Stimulated activated CD4-positive, alpha-beta T cell treated with anti-CD3 and anti-CD28 coated beads, Interleukin-1b, Interleukin-23, amount 100 ng/mL, for 4 hours (primary cell): ENCODE results near the gene PRPF6.
"Not testable (repeated sequence)": the region's sequence is repeated elsewhere in the genome, so short reads cannot be mapped to it uniquely, and the experiment has no call there.

Experiments
- DNase-seq, 2 donors: peaks; one replicate each; pipeline ENCODE4 v3.0.0-alpha.2; 2020; ENCODE audit warnings: low read depth in 2 of 2

PRPF6 gene

GRCh38 chr20:64012385-64013154 lies 31.6 kb downstream of the PRPF6 start:
- not testable (repeated sequence) for DNase-seq

DNA sequence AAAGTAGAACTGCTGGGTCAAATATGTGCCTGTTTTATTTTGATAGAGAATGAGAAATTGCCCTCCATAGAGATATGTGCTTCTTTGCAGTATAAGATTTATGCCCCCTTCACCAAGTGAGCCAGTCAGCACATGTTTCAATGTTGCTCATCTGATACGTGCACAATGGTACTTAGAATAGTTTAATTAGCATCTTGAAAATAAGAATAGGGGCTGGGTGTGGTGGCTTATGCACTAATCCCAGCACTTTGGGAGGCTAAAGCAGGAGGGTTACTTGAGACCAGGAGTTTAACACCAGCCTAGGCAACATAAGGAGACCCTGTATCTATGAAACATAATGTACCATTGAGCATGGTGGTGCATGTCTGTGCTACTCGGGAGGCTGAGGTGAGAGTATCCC lies 34.7 kb downstream of the PRPF6 start:
- DNase-seq, result no peak

- DNase-seq, result no peak
Observed at GRCh38 chr20:64021124-64021975, 40.4 kb downstream of the PRPF6 start.

DNA sequence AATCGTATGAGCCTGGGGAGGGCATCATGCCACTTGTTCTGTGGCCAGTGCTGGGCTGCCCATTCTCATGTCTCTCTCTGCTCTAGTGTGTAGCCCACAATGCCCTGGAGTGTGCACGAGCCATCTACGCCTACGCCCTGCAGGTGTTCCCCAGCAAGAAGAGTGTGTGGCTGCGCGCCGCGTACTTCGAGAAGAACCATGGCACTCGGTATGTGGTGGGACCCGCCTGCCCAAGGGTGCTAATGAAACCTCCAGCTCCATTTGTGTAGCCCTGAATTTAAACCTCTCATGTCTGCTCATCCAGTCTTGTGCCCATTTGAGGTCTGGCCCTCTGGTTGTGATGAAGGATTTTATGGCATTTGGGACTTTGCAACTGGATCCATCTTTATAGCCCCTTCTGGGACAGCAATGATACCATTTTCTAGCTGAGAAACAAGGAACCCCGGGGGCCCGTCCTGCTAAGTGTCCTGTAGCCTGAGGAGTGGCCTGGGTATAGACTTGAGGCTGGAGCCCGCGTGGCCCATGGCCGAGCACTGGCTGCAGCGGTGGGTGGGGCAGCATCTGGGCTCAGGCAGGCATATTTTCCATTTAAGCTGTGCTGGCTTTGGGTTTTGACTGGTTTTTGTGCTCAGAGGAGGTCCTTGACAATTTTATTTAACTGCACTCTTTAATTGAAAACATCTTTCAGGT lies 41.9 kb downstream of the PRPF6 start:
- no peak for DNase-seq

DNA sequence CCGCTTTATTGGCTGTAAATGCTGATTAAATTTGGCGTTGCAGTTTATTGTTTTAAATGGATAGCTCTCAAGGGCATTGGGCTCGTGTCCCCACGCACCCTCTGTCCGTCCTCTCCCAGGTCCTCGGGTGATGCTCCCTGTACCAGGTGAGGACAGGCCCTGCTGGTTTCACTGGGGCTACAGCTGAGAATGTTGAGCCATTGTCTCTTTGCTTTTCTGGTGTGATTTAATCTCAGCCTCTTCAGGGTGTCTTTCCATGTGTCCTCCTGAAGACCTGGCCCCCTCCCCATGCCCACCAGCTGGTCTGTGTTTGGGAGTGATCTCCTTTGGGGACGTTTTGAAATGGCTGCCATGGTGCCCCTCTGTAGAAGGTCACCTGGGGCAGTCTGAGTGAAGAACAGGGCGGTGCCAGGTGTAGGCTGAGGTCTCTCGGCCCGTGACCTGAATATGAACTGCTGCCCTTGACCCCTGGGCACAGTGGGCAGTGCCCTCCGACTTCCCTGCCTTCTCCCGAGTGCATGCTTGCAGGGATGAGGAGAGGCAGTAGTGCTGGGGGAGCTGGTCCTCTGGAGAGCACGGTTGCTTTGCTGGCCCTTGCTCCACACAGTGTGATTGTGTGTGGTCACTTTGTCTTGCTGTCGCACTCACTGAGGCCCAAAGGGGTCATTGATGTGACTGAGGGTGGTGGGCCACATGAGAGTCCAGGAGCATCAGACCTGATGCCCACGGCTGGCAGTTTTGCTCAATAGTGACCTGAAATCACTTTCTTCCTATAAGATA lies 42.6 kb downstream of the PRPF6 start:
- no peak for DNase-seq

GRCh38 chr20:64024141-64024990 lies 43.4 kb downstream of the PRPF6 start:
- DNase-seq, result no peak

- no peak for DNase-seq
Observed at GRCh38 chr20:64025101-64025825, 44.3 kb downstream of the PRPF6 start.

DNA sequence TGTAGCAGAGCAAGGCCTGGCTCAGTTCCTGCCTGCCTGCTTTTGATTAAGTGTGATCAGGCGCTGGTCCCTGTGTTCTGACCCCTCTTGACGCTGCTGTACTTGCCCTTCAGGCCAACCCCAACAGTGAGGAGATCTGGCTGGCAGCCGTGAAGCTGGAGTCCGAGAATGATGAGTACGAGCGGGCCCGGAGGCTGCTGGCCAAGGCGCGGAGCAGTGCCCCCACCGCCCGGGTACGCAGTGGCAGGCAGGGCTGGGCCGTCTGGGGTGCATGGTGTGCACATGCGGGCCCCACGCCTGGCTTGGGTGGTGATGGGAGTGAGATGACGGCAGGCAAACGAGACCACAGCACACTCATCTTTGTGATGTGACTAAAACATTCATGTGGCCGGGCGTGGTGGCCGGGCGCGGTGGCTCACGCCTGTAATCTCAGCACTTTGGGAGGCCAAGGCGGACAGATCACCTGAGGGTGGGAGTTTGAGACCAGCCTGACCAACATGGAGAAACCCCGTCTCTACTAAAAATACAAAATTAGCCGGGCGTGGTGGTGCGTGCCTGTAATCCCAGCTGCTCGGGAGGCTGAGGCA lies 45.0 kb downstream of the PRPF6 start:
- DNase-seq, result no peak

DNA sequence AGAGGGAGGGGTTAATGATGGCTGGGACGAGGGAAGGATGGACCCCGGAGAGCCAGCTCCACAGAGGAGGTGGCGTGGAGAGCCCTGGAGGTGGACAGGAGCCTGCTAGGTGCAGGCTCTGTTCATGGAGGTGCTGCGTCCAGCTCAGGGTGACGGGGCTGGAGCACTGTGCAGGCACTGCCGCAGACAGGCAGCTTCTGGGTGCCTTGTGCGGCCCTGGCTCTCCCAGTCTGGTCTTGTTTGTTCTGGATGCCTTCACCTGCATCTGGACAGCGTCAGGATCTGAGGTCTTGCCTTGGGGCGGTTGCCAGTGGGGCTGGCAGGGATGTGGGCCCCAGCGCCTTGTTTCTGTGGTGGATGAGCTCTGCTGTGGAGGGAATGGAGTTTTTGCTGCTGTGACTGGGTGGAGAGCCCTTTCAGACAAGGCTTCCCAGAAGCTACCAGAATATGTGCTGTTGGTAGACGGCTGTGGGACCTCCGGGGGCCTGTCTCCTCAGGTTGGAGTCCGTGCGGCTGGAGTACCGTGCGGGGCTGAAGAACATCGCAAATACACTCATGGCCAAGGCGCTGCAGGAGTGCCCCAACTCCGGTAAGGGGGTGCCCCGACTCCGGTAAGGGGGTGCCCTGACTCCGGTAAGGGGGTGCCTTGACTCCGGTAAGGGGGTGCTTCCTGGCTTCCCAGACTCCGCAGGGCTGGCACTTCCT lies 47.2 kb downstream of the PRPF6 start:
- DNase-seq, result no peak

DNA sequence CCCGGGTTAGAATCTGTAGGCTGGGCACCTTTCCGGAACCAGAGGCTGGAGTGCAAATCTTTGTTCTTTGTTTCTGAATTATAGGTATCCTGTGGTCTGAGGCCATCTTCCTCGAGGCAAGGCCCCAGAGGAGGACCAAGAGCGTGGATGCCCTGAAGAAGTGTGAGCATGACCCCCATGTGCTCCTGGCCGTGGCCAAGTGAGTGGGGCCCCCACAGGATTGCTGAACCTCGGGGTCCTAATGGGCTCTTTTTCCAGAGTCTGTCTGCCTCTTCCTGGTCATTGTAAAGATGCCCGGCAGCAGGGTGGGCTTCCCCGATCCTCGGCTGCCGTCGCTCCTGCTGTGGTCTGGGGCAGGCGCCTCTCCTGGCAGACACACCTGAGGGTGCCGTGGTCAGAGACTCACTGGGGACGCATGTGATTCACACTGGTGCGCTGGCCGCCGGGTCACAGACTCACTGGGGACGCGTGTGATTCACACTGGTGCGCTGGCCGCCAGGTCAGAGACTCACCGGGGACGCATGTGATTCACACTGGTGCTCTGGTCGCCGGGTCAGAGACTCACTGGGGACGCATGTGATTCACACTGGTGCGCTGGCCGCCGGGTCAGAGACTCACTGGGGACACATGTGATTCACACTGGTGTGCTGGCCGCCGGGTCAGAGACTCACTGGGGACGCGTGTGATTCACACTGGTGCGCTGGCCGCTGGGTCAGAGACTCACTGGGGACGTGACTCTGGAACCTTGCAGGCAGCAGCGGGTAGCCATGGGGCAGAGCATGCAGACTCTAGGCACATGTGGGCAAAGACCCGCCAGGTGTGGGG lies 48.6 kb downstream of the PRPF6 start:
- no peak for DNase-seq

DNA sequence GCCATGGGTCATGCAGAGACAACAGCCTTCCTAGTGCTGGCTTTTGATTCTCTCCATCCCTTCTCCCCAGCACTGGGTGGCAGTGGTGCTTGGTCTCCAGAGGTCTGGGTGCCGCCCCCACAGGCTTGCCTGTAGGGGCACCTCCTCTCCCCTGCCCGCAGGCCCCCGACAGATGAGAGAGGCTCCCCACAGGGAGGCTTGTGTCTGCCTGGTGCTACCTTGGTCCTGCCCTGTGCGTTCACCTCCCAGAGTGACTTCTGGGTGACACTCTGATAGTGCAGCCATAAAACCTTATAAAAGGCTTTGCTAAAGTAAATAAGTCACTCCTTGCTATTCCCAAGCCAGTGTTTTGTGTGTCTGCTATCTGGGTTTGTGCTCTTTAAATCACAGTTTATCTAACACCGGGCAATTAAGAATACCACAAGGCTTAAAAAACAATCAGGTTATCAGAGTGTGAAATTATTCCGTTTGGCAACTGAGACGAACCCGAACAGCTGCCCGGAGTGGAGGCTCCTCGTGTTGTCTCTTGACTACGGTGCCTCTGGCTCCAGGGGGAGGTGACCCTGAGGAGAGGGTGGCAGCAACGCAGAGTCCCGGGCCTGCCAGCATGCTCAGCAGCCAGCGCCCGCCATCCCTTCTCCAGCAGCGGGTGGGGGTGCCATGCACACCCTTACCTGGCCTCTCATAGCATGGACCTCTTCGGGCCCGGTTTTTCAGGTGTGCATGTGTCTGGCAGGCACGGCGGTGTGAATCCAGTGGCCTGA lies 49.6 kb downstream of the PRPF6 start:
- no peak for DNase-seq

GRCh38 chr20:64031822-64032314 lies 50.9 kb downstream of the PRPF6 start:
- DNase-seq, result no peak

- DNase-seq, result no peak
Observed at GRCh38 chr20:64032706-64033624, 52.0 kb downstream of the PRPF6 start.

DNA sequence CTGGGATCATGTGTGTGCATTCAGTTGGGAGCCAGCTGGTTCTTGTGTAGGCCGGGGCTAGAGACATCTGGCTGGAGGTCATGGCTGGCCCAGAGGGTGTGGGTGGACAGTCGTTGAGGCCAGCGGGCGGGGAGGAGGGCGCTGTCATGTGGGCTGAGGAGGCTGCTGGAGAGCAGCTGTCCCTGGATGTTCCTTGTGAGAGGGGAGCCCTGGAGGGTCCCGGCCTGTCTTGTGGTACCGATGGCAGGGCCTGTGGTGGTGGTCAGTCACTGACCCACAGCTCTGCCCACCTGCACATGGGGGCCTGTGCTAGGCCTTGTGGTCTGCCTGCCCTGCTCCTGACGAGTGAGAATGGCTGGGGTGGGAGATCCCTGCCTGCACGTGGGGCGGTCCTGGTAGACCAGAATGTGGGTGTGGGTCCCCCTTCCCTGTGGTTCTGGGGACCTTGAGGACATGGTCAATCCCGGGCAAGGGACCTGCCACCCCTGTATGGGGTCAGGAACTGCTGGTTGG lies 53.1 kb downstream of the PRPF6 start:
- DNase-seq, result no peak

GRCh38 chr20:64035066-64035932 lies 54.4 kb downstream of the PRPF6 start:
- DNase-seq, result no peak
